ENCODE measurements around the gene RRP8. TPM values are rescaled to one million over a fixed set of nuclear protein-coding genes. Genes with fewer than 3 reads are reported as not detected.
A peak's percentile ranks its signal among the peaks of the same experiment; 100 is the strongest.

Gene RRP8
- total and polyA plus RNA-seq, 10 of the 15 experiments (the other 5 are each of a cell fraction or from before 2014, with no cell fraction given): 4.7 to 51.2 (median 23.9) TPM

- FAIRE-seq: no peak
- SMC1A ChIA-PET (ENCODE audit: uncharacterized antibody, unreplicated experiment): interaction anchor here (1.0 kb wide), 1 partner anchor 133 kb away, joined by 3 read pairs; no protein-coding TSS in a partner anchor
- BruUV-seq (replicated peaks): no TSS peak
- Histone ChIP-seq H3K4me3 (no peak overlapping the region), H2AFZ (ENCODE audit: control insufficient read depth, low read depth, low read length) (no peak overlapping the region), H3K4me1 (ENCODE audit: control insufficient read depth, insufficient read depth, low read length) (no peaks in the 10 kb centered on the region), H3K27ac (ENCODE audit: control insufficient read depth, insufficient read depth) (no peak overlapping the region), H3K79me2 (ENCODE audit: control insufficient read depth, insufficient read depth, low read length) (no peaks in the 10 kb centered on the region), H3K9ac (ENCODE audit: control insufficient read depth, insufficient read depth, low read length) (no peak overlapping the region), H3K27me3 (replicated peaks in 1 of 2; ENCODE audit: control insufficient read depth in 2 of 2, insufficient read depth in 2 of 2, low read length in 1 of 2) (no peaks in the 10 kb centered on the region), H3K4me2 (ENCODE audit: control insufficient read depth, insufficient read depth) (no peak overlapping the region), H3K9me3 (replicated peaks; ENCODE audit: control insufficient read depth, insufficient read depth, low read length) (no peaks in the 10 kb centered on the region), H4K20me1 (ENCODE audit: control insufficient read depth, insufficient read depth) (no peaks in the 10 kb centered on the region), H3K36me3 (ENCODE audit: control insufficient read depth in 2 of 2, insufficient read depth in 2 of 2, low read length in 1 of 2) (no peaks in the 10 kb centered on the region)
- POLR2A ChIA-PET: interaction anchor here (1.0 to 1.1 kb wide), 2 partner anchors 11 to 168 kb away, joined by 3 to 4 read pairs; no protein-coding TSS in a partner anchor
- no peak for DNase-seq (ENCODE audit: low read depth, low spot score)
- CTCF ChIA-PET: interaction anchor here (0.7 to 1.7 kb wide), 7 partner anchors 9 to 259 kb away, joined by 3 to 5 read pairs (median 3); partner anchors contain the start of genes MRPL17 and TPP1
- ATAC-seq: peak; percentile 24; the same call in 1 of the 3 replicates
- TF ChIP-seq RAD21 (IDR thresholded peaks at IDR 0.05; ENCODE audit: insufficient read depth, low read depth, low read length) (peak; percentile 28; the same call in 1 of the 2 replicates), BHLHE40 (IDR thresholded peaks at IDR 0.05; ENCODE audit: borderline replicate concordance in 1 of 2, low read depth in 2 of 2, low read length in 1 of 2) (no peak)
- TF ChIP-seq, protein P1, sequence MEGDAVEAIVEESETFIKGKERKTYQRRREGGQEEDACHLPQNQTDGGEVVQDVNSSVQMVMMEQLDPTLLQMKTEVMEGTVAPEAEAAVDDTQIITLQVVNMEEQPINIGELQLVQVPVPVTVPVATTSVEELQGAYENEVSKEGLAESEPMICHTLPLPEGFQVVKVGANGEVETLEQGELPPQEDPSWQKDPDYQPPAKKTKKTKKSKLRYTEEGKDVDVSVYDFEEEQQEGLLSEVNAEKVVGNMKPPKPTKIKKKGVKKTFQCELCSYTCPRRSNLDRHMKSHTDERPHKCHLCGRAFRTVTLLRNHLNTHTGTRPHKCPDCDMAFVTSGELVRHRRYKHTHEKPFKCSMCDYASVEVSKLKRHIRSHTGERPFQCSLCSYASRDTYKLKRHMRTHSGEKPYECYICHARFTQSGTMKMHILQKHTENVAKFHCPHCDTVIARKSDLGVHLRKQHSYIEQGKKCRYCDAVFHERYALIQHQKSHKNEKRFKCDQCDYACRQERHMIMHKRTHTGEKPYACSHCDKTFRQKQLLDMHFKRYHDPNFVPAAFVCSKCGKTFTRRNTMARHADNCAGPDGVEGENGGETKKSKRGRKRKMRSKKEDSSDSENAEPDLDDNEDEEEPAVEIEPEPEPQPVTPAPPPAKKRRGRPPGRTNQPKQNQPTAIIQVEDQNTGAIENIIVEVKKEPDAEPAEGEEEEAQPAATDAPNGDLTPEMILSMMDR (IDR thresholded peaks at IDR 0.05 in 2 of 3, conservative IDR thresholded peaks at IDR 0.05 in 1 of 3; ENCODE audit: control insufficient read depth in 2 of 3, extremely low read depth in 1 of 3, insufficient read depth in 1 of 3, low read depth in 3 of 3, low read length in 3 of 3): peak in 1 of 3 experiments; percentile 12; a peak in 1 of 6 replicates
- intact Hi-C loops (cut with micrococcal nuclease; ENCODE audit: unreplicated experiment): no loop called here
- in situ Hi-C loops (cut with MboI): no loop called here
- RAD21 ChIA-PET (ENCODE audit: unreplicated experiment): interaction anchor here (0.6 kb wide), 1 partner anchor 329 kb away, joined by 3 read pairs; no protein-coding TSS in a partner anchor
- WGBS (ENCODE audit: insufficient coverage, insufficient replicate concordance, low lambda C conversion rate, missing lambda C conversion rate): 33% methylated on average over 4 of the region's 4 CpGs
Observed at GRCh38 chr11:6638429-6638828, 35.0 kb upstream of the RRP8 start.

GRCh38 chr11:6637871-6638270 is 34.5 kb upstream of the RRP8 start:
- DNase-seq (ENCODE audit: low read depth, low spot score) (no peak), ATAC-seq (no peak), FAIRE-seq (no peak)
- Histone ChIP-seq H3K4me2 (ENCODE audit: control insufficient read depth, insufficient read depth) (no peak overlapping the region), H3K27me3 (replicated peaks in 1 of 2; ENCODE audit: control insufficient read depth in 2 of 2, insufficient read depth in 2 of 2, low read length in 1 of 2) (no peaks in the 10 kb centered on the region), H3K4me3 (no peak overlapping the region), H3K9me3 (replicated peaks; ENCODE audit: control insufficient read depth, insufficient read depth, low read length) (no peaks in the 10 kb centered on the region), H3K27ac (ENCODE audit: control insufficient read depth, insufficient read depth) (no peak overlapping the region), H3K9ac (ENCODE audit: control insufficient read depth, insufficient read depth, low read length) (no peak overlapping the region), H2AFZ (ENCODE audit: control insufficient read depth, low read depth, low read length) (no peak overlapping the region), H3K79me2 (ENCODE audit: control insufficient read depth, insufficient read depth, low read length) (no peaks in the 10 kb centered on the region), H4K20me1 (ENCODE audit: control insufficient read depth, insufficient read depth) (no peaks in the 10 kb centered on the region), H3K36me3 (ENCODE audit: control insufficient read depth in 2 of 2, insufficient read depth in 2 of 2, low read length in 1 of 2) (no peaks in the 10 kb centered on the region), H3K4me1 (ENCODE audit: control insufficient read depth, insufficient read depth, low read length) (no peaks in the 10 kb centered on the region)
- 0% methylated on average over 3 of the region's 3 CpGs for WGBS (ENCODE audit: insufficient coverage, insufficient replicate concordance, low lambda C conversion rate, missing lambda C conversion rate)
- intact Hi-C loops (cut with micrococcal nuclease; ENCODE audit: unreplicated experiment) (no loop called here), in situ Hi-C loops (cut with MboI) (no loop called here)
- CTCF ChIA-PET: interaction anchor here (0.7 to 1.4 kb wide), 6 partner anchors 9 to 259 kb away, joined by 3 to 5 read pairs (median 4); partner anchors contain the start of genes MRPL17 and TPP1
- RAD21 ChIA-PET (ENCODE audit: unreplicated experiment): interaction anchor here (0.6 kb wide), 1 partner anchor 329 kb away, joined by 3 read pairs; no protein-coding TSS in a partner anchor
- POLR2A ChIA-PET: no interaction called here
- no TSS peak for BruUV-seq (replicated peaks)
- SMC1A ChIA-PET (ENCODE audit: uncharacterized antibody, unreplicated experiment): interaction anchor here (1.0 kb wide), 1 partner anchor 132 kb away, joined by 3 read pairs; no protein-coding TSS in a partner anchor
- TF ChIP-seq ZNF687 (IDR thresholded peaks at IDR 0.05) (no peak), PAX8 (IDR thresholded peaks at IDR 0.05) (no peak)

All from GM12878 (cell line).